ENCODE results near the gene NXPH4.
A peak's percentile ranks its signal among the peaks of the same experiment; 100 is the strongest.

NXPH4 gene

GRCh38 chr12:57207731-57208630 lies 8.6 kb upstream of the NXPH4 start:
- no peak for DNase-seq (ENCODE audit: low read depth)

DNA sequence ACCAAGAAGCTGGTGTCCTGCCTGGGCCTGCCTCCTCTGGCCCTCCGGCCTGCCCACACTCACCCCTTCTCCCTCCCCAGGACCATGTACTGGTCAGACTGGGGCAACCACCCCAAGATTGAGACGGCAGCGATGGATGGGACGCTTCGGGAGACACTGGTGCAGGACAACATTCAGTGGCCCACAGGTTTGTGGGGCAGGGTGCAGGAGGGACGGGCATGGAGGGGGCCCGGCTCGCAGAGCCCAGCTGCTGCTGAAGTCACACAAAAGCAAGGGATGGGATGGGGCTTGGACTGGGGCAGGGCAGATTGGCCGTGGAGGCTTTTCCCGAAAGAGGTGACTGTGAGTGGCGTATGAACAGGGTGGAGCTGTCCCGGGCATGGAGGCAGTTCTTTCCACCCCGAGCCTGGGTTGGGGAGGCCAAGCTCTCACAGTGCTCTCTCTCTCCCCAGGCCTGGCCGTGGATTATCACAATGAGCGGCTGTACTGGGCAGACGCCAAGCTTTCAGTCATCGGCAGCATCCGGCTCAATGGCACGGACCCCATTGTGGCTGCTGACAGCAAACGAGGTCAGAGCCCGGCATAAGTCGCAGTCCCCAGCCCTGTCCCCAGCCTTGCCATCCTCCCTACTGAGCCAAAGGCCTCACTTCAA lies 7.8 kb upstream of the NXPH4 start:
- no peak overlapping the region for H3K4me3 ChIP-seq (ENCODE audit: low read depth, low read length)
- TF ChIP-seq CTCF (conservative IDR thresholded peaks at IDR 0.05; ENCODE audit: low read depth, low read length) = no peak
- no peak for DNase-seq (ENCODE audit: low read depth)

More at GRCh38 chr12:57207731-57208630, 8.6 kb upstream of the NXPH4 start:
- TF ChIP-seq CTCF (conservative IDR thresholded peaks at IDR 0.05; ENCODE audit: low read depth, low read length) = no peak
- H3K4me3 ChIP-seq (ENCODE audit: low read depth, low read length) = no peak overlapping the region

DNA sequence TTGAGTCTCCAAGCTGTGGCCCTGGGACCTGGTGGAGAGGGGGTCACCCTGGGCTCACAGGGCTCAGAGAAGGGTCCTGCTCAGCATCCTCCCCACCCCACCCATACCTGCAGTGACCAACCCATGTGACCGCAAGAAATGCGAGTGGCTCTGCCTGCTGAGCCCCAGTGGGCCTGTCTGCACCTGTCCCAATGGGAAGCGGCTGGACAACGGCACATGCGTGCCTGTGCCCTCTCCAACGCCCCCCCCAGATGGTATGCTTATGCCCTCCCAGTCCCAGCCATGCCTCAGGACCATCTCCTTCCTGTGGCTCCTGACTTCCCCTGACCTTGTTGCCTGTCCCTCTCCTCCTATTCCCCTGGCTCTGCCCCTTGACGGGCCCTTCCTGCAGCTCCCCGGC lies 6.7 kb upstream of the NXPH4 start:
- no peak overlapping the region for H3K4me3 ChIP-seq (ENCODE audit: low read depth, low read length)
- no peak for TF ChIP-seq CTCF (conservative IDR thresholded peaks at IDR 0.05; ENCODE audit: low read depth, low read length)
- no peak for DNase-seq (ENCODE audit: low read depth)

DNA sequence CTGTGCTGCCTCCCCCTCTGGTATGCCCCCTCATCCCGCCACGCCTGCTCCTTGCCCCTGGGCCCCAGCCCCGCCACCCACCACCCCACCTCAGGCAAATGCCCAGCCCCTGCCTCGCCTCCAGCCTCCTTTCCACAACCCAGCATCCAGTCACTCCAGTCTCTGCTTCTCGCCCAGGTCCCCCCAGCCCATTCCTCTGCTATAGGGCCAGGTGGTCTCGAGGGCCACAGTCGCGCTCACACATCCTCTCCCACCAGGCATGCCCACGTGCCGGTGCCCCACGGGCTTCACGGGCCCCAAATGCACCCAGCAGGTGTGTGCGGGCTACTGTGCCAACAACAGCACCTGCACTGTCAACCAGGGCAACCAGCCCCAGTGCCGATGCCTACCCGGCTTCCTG lies 6.1 kb upstream of the NXPH4 start:
- no peak overlapping the region for H3K4me3 ChIP-seq (ENCODE audit: low read depth, low read length)
- DNase-seq (ENCODE audit: low read depth) = no peak
- TF ChIP-seq CTCF (conservative IDR thresholded peaks at IDR 0.05; ENCODE audit: low read depth, low read length) = no peak

DNA sequence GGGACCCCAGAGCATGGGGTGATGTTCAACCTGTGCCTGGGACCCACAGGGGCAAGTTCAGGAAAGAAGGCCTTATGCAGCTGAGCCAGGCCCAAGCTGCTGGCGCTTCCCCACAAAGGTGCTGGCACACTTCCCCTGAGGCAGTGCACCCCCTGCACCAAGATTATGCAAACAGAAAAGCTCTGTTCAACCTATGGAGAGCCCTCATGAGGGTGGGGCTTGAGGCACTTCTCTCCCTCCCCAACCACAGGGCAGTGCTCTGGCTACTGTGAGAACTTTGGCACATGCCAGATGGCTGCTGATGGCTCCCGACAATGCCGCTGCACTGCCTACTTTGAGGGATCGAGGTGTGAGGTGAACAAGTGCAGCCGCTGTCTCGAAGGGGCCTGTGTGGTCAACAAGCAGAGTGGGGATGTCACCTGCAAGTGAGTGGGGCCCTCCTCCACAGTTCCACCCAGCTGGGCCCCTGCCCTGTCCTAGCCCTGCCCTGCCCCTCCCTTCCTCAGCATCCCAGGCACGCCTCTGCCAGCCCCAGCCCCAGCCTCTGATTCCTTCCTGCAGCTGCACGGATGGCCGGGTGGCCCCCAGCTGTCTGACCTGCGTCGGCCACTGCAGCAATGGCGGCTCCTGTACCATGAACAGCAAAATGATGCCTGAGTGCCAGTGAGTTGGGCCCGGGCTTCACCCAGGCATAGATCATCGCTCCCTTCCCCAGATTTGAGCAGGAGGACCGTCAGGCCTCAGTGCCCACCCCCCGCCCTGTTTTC lies 5.5 kb upstream of the NXPH4 start:
- no peak for TF ChIP-seq CTCF (conservative IDR thresholded peaks at IDR 0.05; ENCODE audit: low read depth, low read length)
- DNase-seq (ENCODE audit: low read depth) = no peak
- no peak overlapping the region for H3K4me3 ChIP-seq (ENCODE audit: low read depth, low read length)

- TF ChIP-seq CTCF (conservative IDR thresholded peaks at IDR 0.05; ENCODE audit: low read depth, low read length) = peak; percentile 3
- DNase-seq (ENCODE audit: low read depth) = no peak
These were observed 4.5 kb upstream of the NXPH4 start for GRCh38 chr12:57211791-57212700.

More at GRCh38 chr12:57211791-57212700, 4.5 kb upstream of the NXPH4 start:
- H3K4me3 ChIP-seq (ENCODE audit: low read depth, low read length) = no peak overlapping the region

Measured in choroid plexus epithelial cell (primary cell).